GM23338 (cell line): ENCODE data around the gene YPEL4. TPM values are rescaled to one million over a fixed set of nuclear protein-coding genes. Genes with fewer than 3 reads are reported as not detected.
A peak's percentile ranks its signal among the peaks of the same experiment; 100 is the strongest.

Experiments used
- ATAC-seq: fragments of 200-7000 bp; cut with Tn5 transposase; 3 replicates; pipeline ENCODE4 v1.9.1; 2020
- DNase-seq: peaks from one replicate; pipeline ENCODE4 v3.0.0-alpha.2; 2015; ENCODE audit warnings: low spot score
- H2AFZ ChIP-seq: fragments of 200-600 bp; sonication (generic); 2 replicates; pipeline ENCODE4 v1.8.0; 2016; ENCODE audit warnings: antibody characterized with exemption, mild to moderate bottlenecking, moderate library complexity
- H3F3A ChIP-seq: fragments of 200-600 bp; sonication (generic); replicated peaks from 2 replicates; pipeline ENCODE4 v1.8.0; 2017; ENCODE audit warnings: antibody characterized with exemption, mixed run types, low read depth
- H3K27ac ChIP-seq: fragments of 200-600 bp; sonication (generic); 2 replicates; pipeline ENCODE4 v1.6.1; 2016; ENCODE audit warnings: low read depth
- H3K27me3 ChIP-seq: fragments of 200-600 bp; sonication (generic); 2 replicates; pipeline ENCODE4 v1.8.0; 2016; ENCODE audit warnings: mild to moderate bottlenecking, mixed run types, moderate library complexity; ENCODE audit not compliant: insufficient read depth
- H3K36me3 ChIP-seq: fragments of 200-600 bp; sonication (generic); 2 replicates; pipeline ENCODE4 v1.8.0; 2016; ENCODE audit warnings: mild to moderate bottlenecking; ENCODE audit not compliant: insufficient read depth
- H3K4me1 ChIP-seq: fragments of 200-600 bp; sonication (generic); 2 replicates; pipeline ENCODE4 v1.8.0; 2016; ENCODE audit warnings: mild to moderate bottlenecking, moderate library complexity; ENCODE audit not compliant: insufficient read depth
- H3K4me2 ChIP-seq: fragments of 200-600 bp; sonication (generic); 2 replicates; pipeline ENCODE4 v1.7.1; 2017; ENCODE audit warnings: mixed run types
- H3K4me3 ChIP-seq: fragments of 200-600 bp; sonication (generic); 2 replicates; pipeline ENCODE4 v1.6.1; 2016; ENCODE audit warnings: mixed run types
- H3K79me2 ChIP-seq: fragments of 200-600 bp; sonication (generic); replicated peaks from 2 replicates; pipeline ENCODE4 v1.8.0; 2017; ENCODE audit warnings: mild to moderate bottlenecking; ENCODE audit not compliant: insufficient read depth
- H3K9me2 ChIP-seq: fragments of 200-600 bp; sonication (generic); 2 replicates; pipeline ENCODE4 v1.8.0; 2017; ENCODE audit not compliant: insufficient read depth
- H4K20me1 ChIP-seq: fragments of 200-600 bp; sonication (generic); replicated peaks from 2 replicates; pipeline ENCODE4 v1.8.0; 2017; ENCODE audit warnings: mild to moderate bottlenecking; ENCODE audit not compliant: insufficient read depth
- H3K27ac Mint-ChIP-seq: 2 replicates; pipeline ENCODE4 v1.8.0; 2020; ENCODE audit warnings: inconsistent platforms, mild to moderate bottlenecking, moderate library complexity, mixed read lengths
- H3K27me3 Mint-ChIP-seq: 3 replicates; pipeline ENCODE4 v1.8.0; 2022; ENCODE audit warnings: low read depth, mild to moderate bottlenecking, moderate library complexity, mixed read lengths, inconsistent platforms; ENCODE audit not compliant: insufficient read depth, poor library complexity
- H3K36me3 Mint-ChIP-seq: 3 replicates; pipeline ENCODE4 v1.8.0; 2021; ENCODE audit warnings: low read depth, mild to moderate bottlenecking, inconsistent platforms, moderate library complexity, mixed read lengths
- H3K4me1 Mint-ChIP-seq: 3 replicates; pipeline ENCODE4 v1.8.0; 2020; ENCODE audit warnings: mild to moderate bottlenecking, inconsistent platforms, mixed read lengths
- H3K4me3 Mint-ChIP-seq: 3 replicates; pipeline ENCODE4 v1.8.0; 2021; ENCODE audit warnings: moderate library complexity, mild to moderate bottlenecking, inconsistent platforms, mixed read lengths
- H3K9me3 Mint-ChIP-seq: 3 replicates; pipeline ENCODE4 v1.8.0; 2020; ENCODE audit warnings: moderate library complexity, mild to moderate bottlenecking, inconsistent platforms, mixed read lengths
- CREB1 ChIP-seq: fragments of 250-450 bp; sonication (Bioruptor Pico); IDR thresholded peaks from 2 replicates; pipeline ENCODE4 v1.5.0; 2020; ENCODE audit warnings: low read depth, mild to moderate bottlenecking, moderate library complexity
- CTCF ChIP-seq, 2 experiments: fragments of 200-600 bp in 1 of 2; sonication (generic) in 1 of 2; conservative IDR thresholded peaks; 2 replicates each; pipeline versions ENCODE4 v1.5.1 to v1.6.1; 2016 to 2017; ENCODE audit warnings: antibody characterized with exemption in 2 of 2, low read depth in 2 of 2, mild to moderate bottlenecking in 2 of 2, moderate library complexity in 1 of 2
- ETS1 ChIP-seq: IDR thresholded peaks from 2 replicates; pipeline ENCODE4 v1.6.1; 2016; ENCODE audit warnings: antibody characterized with exemption
- EZH2 ChIP-seq: fragments of 200-600 bp; sonication (generic); IDR thresholded peaks from one replicate; pipeline ENCODE4 v1.8.0; 2017; ENCODE audit warnings: antibody characterized with exemption, mild to moderate bottlenecking, low read depth; ENCODE audit not compliant: unreplicated experiment
- EZH2phosphoT487 ChIP-seq: fragments of 200-600 bp; sonication (generic); IDR thresholded peaks from one replicate; pipeline ENCODE4 v1.8.1; 2018; ENCODE audit warnings: antibody characterized with exemption; ENCODE audit not compliant: unreplicated experiment
- JUNB ChIP-seq: IDR thresholded peaks from one replicate; pipeline ENCODE4 v1.6.1; 2016; ENCODE audit warnings: antibody characterized with exemption; ENCODE audit not compliant: unreplicated experiment
- NANOG ChIP-seq: IDR thresholded peaks from 2 replicates; pipeline ENCODE4 v1.6.1; 2016; ENCODE audit warnings: antibody characterized with exemption, borderline replicate concordance
- POLR2AphosphoS5 ChIP-seq: IDR thresholded peaks from 2 replicates; pipeline ENCODE4 v1.6.1; 2016; ENCODE audit warnings: antibody characterized with exemption, low read depth
- REST ChIP-seq: IDR thresholded peaks from one replicate; pipeline ENCODE4 v1.6.1; 2018; ENCODE audit warnings: antibody characterized with exemption; ENCODE audit not compliant: unreplicated experiment
- STAT1 ChIP-seq: IDR thresholded peaks from one replicate; pipeline ENCODE4 v1.6.1; 2016; ENCODE audit warnings: antibody characterized with exemption; ENCODE audit not compliant: unreplicated experiment
- ZNF114 ChIP-seq: fragments of 250-450 bp; sonication (Bioruptor Pico); IDR thresholded peaks from 2 replicates; pipeline ENCODE4 v1.5.0; 2020; ENCODE audit warnings: mild to moderate bottlenecking, moderate library complexity
- ZNF331 ChIP-seq: fragments of 250-450 bp; sonication (Bioruptor Pico); IDR thresholded peaks from 2 replicates; pipeline ENCODE4 v1.5.0; 2020; ENCODE audit warnings: low read depth, mild to moderate bottlenecking, moderate library complexity
- ZNF462 ChIP-seq: fragments of 250-450 bp; sonication (Bioruptor Pico); IDR thresholded peaks from 2 replicates; pipeline ENCODE4 v1.5.0; 2020; ENCODE audit warnings: mild to moderate bottlenecking, moderate library complexity
- polyA plus RNA-seq: library from polyadenylated mRNA; unstranded; fragments of >200 nt; fragmentation: Nextera tagmentation; extraction: Ambion mirVana; gene quantifications from 2 replicates; pipeline ENCODE4 v1.2.1, GENCODE V29; 2016
- total RNA-seq: library from RNA; depleted of rRNA; stranded (reverse); fragments of >200 nt; shearing (Covaris generic); gene quantifications from 2 replicates; pipeline ENCODE4 v1.2.3, GENCODE V29; 2014

YPEL4 gene
- total and polyA plus RNA-seq, 2 experiments from 2014 or later = 1.1 TPM; not detected in 1

- peak overlapping the region; percentile 53 for H3K4me3 Mint-ChIP-seq
- peak overlapping the region; percentile 73 for H3K4me3 ChIP-seq
- H3K27ac ChIP-seq = no peak overlapping the region
- H3K36me3 ChIP-seq = no peaks in the 10 kb centered on the region
- no peak for TF ChIP-seq EZH2phosphoT487
- TF ChIP-seq NANOG = no peak
- no peak for TF ChIP-seq ZNF462
- no peak for TF ChIP-seq STAT1
- no peak for TF ChIP-seq CTCF (conservative IDR thresholded peaks at IDR 0.05; ENCODE audit: low read depth in 2 of 2)
- TF ChIP-seq ETS1 = no peak
- no peak for TF ChIP-seq POLR2AphosphoS5
- no peak for TF ChIP-seq REST
- no peak for TF ChIP-seq CREB1 (CRISPR knock-in tag)
- no peak for TF ChIP-seq EZH2
- no peak for TF ChIP-seq JUNB
- no peak for TF ChIP-seq ZNF114 (CRISPR knock-in tag)
- no peak for TF ChIP-seq ZNF331
- H3K27ac Mint-ChIP-seq = no peak overlapping the region
- peaks cover 40% of the 10 kb centered on the region for H3K27me3 ChIP-seq
- no peaks in the 10 kb centered on the region; the same call in 2 of the 3 replicates for H3K36me3 Mint-ChIP-seq
- ATAC-seq (no peak), DNase-seq (no peak)
- peak overlapping the region; percentile 98 for H3K4me2 ChIP-seq
- H3K79me2 ChIP-seq = no peaks in the 10 kb centered on the region
- H2AFZ ChIP-seq = no peak overlapping the region
- peaks cover 69% of the 10 kb centered on the region for H3K4me1 Mint-ChIP-seq
- H3K9me3 Mint-ChIP-seq = peaks cover 13% of the 10 kb centered on the region
- peaks cover 10% of the 10 kb centered on the region for H3K9me2 ChIP-seq
- H3F3A ChIP-seq = peaks cover 37% of the 10 kb centered on the region
- H3K27me3 Mint-ChIP-seq = peaks cover 73% of the 10 kb centered on the region
- peaks cover 52% of the 10 kb centered on the region for H3K4me1 ChIP-seq
- peaks cover 8% of the 10 kb centered on the region; the same call in 1 of the 2 replicates for H4K20me1 ChIP-seq
Observed at GRCh38 chr11:57650739-57651090, 1.0 kb upstream of the YPEL4 start.
